ENCODE results near the gene EEF1AKMT3.
A peak's percentile ranks its signal among the peaks of the same experiment; 100 is the strongest.

EEF1AKMT3 gene

DNA sequence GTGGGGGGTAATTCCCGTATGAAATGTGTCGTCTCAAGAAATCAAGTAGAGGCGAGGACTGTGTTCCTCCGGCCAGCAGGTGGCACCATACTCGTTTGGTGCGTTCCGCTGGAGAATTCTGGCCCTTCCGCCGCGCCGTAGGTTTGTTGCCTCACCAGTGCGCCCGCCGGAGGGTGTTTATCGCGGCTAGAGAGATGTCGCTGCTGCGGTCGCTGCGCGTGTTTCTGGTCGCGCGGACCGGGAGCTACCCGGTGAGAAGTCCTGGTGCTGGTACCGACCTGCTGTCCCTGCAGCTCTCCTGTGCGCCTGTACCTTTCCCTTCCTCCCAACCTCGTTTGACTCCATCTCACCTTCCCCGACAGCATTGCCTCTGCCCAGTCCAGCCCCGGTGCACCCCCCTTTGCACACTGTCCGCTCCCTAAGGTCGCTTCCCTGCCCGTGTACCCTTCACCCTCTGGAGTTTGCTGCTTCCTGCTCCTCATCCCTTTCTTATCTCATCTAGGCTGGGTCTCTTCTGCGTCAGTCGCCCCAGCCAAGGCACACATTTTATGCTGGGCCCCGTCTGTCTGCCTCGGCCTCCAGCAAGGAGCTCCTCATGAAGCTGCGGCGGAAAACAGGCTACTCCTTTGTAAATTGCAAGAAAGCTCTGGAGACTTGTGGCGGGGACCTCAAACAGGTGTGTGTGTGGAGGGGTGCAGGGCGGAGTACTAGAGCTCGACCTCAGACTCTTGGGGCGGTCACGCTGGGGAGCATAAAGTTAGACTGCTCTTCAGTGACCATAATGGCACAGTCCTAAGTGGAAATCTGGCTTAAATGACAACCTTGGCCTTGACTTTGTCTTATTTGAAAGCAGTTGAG lies 10.4 kb downstream of the EEF1AKMT3 start, which contains the start of gene TSFM:
Gene TSFM (plus strand): TSS at position 180 of the 858 bp plus-strand sequence. CDS start 15 bp downstream, at position 195.
- peaks cover 15 to 27% of the 10 kb centered on the region in 2 donors for H3K36me3 ChIP-seq (ENCODE audit: control insufficient read depth in 2 of 2, insufficient read depth in 2 of 2, low read length in 2 of 2)
- H3K27ac ChIP-seq (ENCODE audit: low read depth in 2 of 2, low read length in 2 of 2): peak within 1 kb of the TSS; percentile 27 to 75
- H3K4me3 ChIP-seq (ENCODE audit: low read length in 2 of 2): peak within 1 kb of the TSS; percentile 94 to 99

DNA sequence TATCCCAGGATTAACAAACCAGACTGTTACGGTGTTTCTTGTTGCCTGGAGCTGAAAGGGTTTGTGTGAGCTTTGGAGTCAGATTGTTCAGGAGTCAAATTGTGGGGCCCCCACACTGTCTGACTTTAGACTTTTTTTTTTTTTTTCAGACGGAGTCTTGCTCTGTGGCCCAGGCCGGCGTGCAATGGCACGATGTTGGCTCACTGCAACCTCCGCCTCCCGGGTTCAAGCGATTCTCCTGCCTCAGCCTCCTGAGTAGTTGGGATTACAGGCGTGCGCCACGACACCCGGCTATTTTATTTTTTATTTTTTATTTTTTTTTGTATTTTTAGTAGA lies 11.0 kb downstream of the EEF1AKMT3 start:
- no peak overlapping the region for H3K27ac ChIP-seq (ENCODE audit: low read depth in 2 of 2, low read length in 2 of 2)
- H3K9me3 ChIP-seq (ENCODE audit: control insufficient read depth in 2 of 2, low read length in 2 of 2): no peaks in the 10 kb centered on the region
- H3K9ac ChIP-seq (ENCODE audit: low read depth in 1 of 2, low read length in 2 of 2): peak overlapping the region; percentile 76 to 93
- H3K27me3 ChIP-seq (ENCODE audit: control insufficient read depth in 2 of 2, insufficient read depth in 2 of 2, low read length in 2 of 2): no peaks in the 10 kb centered on the region
- H3K36me3 ChIP-seq (ENCODE audit: control insufficient read depth in 2 of 2, insufficient read depth in 2 of 2, low read length in 2 of 2): peaks cover 15 to 27% of the 10 kb centered on the region in 2 donors
- peaks cover 9 to 11% of the 10 kb centered on the region in 2 donors for H3K4me1 ChIP-seq (ENCODE audit: control insufficient read depth in 2 of 2, insufficient read depth in 2 of 2, low read length in 2 of 2)
- H3K4me3 ChIP-seq (ENCODE audit: low read length in 2 of 2): peak overlapping the region; percentile 94 to 99

More for the DNA sequence above, 10.4 kb downstream of the EEF1AKMT3 start, which contains the start of gene TSFM:
- Histone ChIP-seq H3K27me3 (ENCODE audit: control insufficient read depth in 2 of 2, insufficient read depth in 2 of 2, low read length in 2 of 2) (no peaks in the 10 kb centered on the region), H3K4me1 (ENCODE audit: control insufficient read depth in 2 of 2, insufficient read depth in 2 of 2, low read length in 2 of 2) (peaks cover 9 to 11% of the 10 kb centered on the region in 2 donors), H3K9me3 (ENCODE audit: control insufficient read depth in 2 of 2, low read length in 2 of 2) (no peaks in the 10 kb centered on the region), H3K9ac (ENCODE audit: low read depth in 1 of 2, low read length in 2 of 2) (peak within 1 kb of the TSS; percentile 76 to 93)

DNA sequence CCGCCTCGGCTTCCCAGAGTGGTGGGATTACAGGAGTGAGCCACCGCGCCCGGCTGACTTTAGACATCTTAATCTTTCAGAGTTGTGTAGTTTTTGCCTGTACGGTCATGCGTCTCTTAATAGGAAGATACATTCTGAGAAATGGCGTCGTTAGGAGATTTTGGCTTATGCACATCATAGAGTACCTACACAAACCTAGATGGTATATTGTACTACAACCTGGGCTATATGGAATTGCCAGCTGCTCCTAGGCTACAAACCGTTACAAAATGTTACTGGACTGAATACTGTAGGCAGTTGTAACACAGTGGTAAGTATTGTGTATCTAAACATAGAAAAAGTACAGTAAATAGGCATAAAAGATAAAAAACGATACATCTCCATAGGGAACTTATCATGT lies 11.4 kb downstream of the EEF1AKMT3 start:
- H3K27ac ChIP-seq (ENCODE audit: low read depth in 2 of 2, low read length in 2 of 2): no peak overlapping the region
- no peak overlapping the region for H3K4me3 ChIP-seq (ENCODE audit: low read length in 2 of 2)
- H3K36me3 ChIP-seq (ENCODE audit: control insufficient read depth in 2 of 2, insufficient read depth in 2 of 2, low read length in 2 of 2): peaks cover 15 to 32% of the 10 kb centered on the region in 2 donors
- no peaks in the 10 kb centered on the region for H3K9me3 ChIP-seq (ENCODE audit: control insufficient read depth in 2 of 2, low read length in 2 of 2)
- peaks cover 9 to 11% of the 10 kb centered on the region in 2 donors for H3K4me1 ChIP-seq (ENCODE audit: control insufficient read depth in 2 of 2, insufficient read depth in 2 of 2, low read length in 2 of 2)
- no peaks in the 10 kb centered on the region for H3K27me3 ChIP-seq (ENCODE audit: control insufficient read depth in 2 of 2, insufficient read depth in 2 of 2, low read length in 2 of 2)
- no peak overlapping the region for H3K9ac ChIP-seq (ENCODE audit: low read depth in 1 of 2, low read length in 2 of 2)

DNA sequence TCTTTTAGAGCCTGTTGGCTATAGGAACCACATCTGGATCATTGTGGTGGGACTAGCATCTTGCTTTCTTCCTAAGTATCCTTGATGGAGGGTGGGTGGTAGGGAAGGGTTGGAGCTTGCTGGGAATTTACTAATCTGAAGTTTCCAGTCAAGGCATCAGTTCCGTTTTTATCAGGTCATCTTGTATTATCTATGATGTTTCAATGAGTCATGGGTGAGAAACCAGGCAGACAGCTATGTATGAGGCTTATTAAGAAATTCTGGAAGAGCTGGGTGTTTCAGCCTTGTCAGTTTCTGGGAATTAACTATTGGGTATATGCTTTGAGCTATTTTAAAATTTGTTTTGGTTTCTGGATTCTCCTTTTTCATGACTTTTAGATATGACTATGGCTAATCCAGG lies 21.5 kb downstream of the EEF1AKMT3 start:
- H3K4me3 ChIP-seq (ENCODE audit: low read length in 2 of 2): no peak overlapping the region
- no peak overlapping the region for H3K9ac ChIP-seq (ENCODE audit: low read depth in 1 of 2, low read length in 2 of 2)
- H3K4me1 ChIP-seq (ENCODE audit: control insufficient read depth in 2 of 2, insufficient read depth in 2 of 2, low read length in 2 of 2): no peaks in the 10 kb centered on the region
- H3K36me3 ChIP-seq (ENCODE audit: control insufficient read depth in 2 of 2, insufficient read depth in 2 of 2, low read length in 2 of 2): peaks cover 32 to 45% of the 10 kb centered on the region in 2 donors
- no peaks in the 10 kb centered on the region for H3K27me3 ChIP-seq (ENCODE audit: control insufficient read depth in 2 of 2, insufficient read depth in 2 of 2, low read length in 2 of 2)
- no peak overlapping the region for H3K27ac ChIP-seq (ENCODE audit: low read depth in 2 of 2, low read length in 2 of 2)
- no peaks in the 10 kb centered on the region for H3K9me3 ChIP-seq (ENCODE audit: control insufficient read depth in 2 of 2, low read length in 2 of 2)

DNA sequence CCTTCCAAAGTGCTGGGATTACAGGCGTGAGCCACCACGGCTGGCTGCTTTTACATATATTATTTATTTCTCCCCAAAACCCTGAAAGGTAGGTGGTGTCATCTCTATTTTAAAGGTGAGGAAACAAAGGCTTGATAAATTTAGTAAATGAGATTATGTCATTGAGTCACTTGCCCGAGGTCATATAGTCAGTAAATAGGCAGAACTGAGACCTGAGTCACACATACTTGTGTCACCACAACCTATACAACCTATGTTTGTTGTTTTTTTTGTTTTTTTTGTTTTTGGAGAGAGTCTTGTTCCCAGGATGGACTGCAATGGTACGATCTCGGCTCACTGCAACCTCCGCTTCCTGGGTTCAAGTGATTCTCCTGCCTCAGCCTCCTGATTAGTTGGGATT lies 22.9 kb downstream of the EEF1AKMT3 start:
- peaks cover 40 to 57% of the 10 kb centered on the region in 2 donors for H3K36me3 ChIP-seq (ENCODE audit: control insufficient read depth in 2 of 2, insufficient read depth in 2 of 2, low read length in 2 of 2)
- no peak overlapping the region for H3K4me3 ChIP-seq (ENCODE audit: low read length in 2 of 2)

DNA sequence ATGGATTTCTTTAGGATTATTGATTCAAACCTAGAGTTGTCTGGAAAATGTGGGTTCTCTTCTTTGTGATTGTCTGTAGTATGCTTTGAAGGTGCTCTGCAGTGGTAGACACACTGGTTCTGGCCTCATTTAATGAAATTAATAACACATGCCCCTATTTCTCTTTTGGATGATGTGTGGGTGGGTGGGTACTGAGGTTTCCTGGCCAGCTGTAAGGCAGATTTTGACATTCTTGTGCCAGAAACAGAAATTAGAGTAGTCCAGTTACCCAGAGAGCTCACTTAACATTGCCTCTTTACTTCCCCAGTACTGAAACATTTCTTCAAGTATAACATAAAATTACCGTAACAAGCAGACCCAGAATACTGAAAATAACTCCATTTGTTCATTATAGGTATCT lies 24.6 kb downstream of the EEF1AKMT3 start:
- H3K9me3 ChIP-seq (ENCODE audit: control insufficient read depth in 2 of 2, low read length in 2 of 2): no peaks in the 10 kb centered on the region
- no peak overlapping the region for H3K4me3 ChIP-seq (ENCODE audit: low read length in 2 of 2)
- H3K36me3 ChIP-seq (ENCODE audit: control insufficient read depth in 2 of 2, insufficient read depth in 2 of 2, low read length in 2 of 2): peaks cover 45 to 58% of the 10 kb centered on the region in 2 donors
- H3K4me1 ChIP-seq (ENCODE audit: control insufficient read depth in 2 of 2, insufficient read depth in 2 of 2, low read length in 2 of 2): no peaks in the 10 kb centered on the region
- no peaks in the 10 kb centered on the region for H3K27me3 ChIP-seq (ENCODE audit: control insufficient read depth in 2 of 2, insufficient read depth in 2 of 2, low read length in 2 of 2)
- H3K9ac ChIP-seq (ENCODE audit: low read depth in 1 of 2, low read length in 2 of 2): no peak overlapping the region
- H3K27ac ChIP-seq (ENCODE audit: low read depth in 2 of 2, low read length in 2 of 2): no peak overlapping the region

More for the DNA sequence above, 22.9 kb downstream of the EEF1AKMT3 start:
- no peak overlapping the region for H3K9ac ChIP-seq (ENCODE audit: low read depth in 1 of 2, low read length in 2 of 2)
- H3K9me3 ChIP-seq (ENCODE audit: control insufficient read depth in 2 of 2, low read length in 2 of 2): no peaks in the 10 kb centered on the region
- H3K4me1 ChIP-seq (ENCODE audit: control insufficient read depth in 2 of 2, insufficient read depth in 2 of 2, low read length in 2 of 2): no peaks in the 10 kb centered on the region
- H3K27me3 ChIP-seq (ENCODE audit: control insufficient read depth in 2 of 2, insufficient read depth in 2 of 2, low read length in 2 of 2): no peaks in the 10 kb centered on the region
- no peak overlapping the region for H3K27ac ChIP-seq (ENCODE audit: low read depth in 2 of 2, low read length in 2 of 2)

DNA sequence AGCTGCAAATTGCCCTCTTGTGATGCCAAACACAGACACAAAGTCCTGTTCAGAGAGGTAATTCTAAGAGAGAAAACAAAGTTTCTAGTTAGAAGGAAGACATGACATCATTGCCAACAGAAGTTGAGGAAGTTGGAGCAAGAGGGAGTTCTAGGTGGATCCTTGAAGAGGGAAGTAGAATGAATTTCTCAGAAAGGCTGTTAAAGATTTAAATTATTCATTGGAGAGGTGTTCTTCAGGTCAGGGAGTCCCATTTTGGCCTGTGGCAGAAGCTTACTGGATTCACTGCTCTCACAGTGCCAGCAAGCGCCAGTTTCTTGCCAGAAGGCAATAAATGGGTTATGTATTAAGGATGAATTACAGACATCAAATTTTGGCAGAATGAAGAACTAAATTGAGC lies 25.5 kb downstream of the EEF1AKMT3 start:
- H3K4me1 ChIP-seq (ENCODE audit: control insufficient read depth in 2 of 2, insufficient read depth in 2 of 2, low read length in 2 of 2): no peaks in the 10 kb centered on the region
- H3K36me3 ChIP-seq (ENCODE audit: control insufficient read depth in 2 of 2, insufficient read depth in 2 of 2, low read length in 2 of 2): peaks cover 48 to 59% of the 10 kb centered on the region in 2 donors
- H3K27ac ChIP-seq (ENCODE audit: low read depth in 2 of 2, low read length in 2 of 2): no peak overlapping the region
- no peak overlapping the region for H3K4me3 ChIP-seq (ENCODE audit: low read length in 2 of 2)
- H3K27me3 ChIP-seq (ENCODE audit: control insufficient read depth in 2 of 2, insufficient read depth in 2 of 2, low read length in 2 of 2): no peaks in the 10 kb centered on the region
- no peaks in the 10 kb centered on the region for H3K9me3 ChIP-seq (ENCODE audit: control insufficient read depth in 2 of 2, low read length in 2 of 2)
- H3K9ac ChIP-seq (ENCODE audit: low read depth in 1 of 2, low read length in 2 of 2): no peak overlapping the region

DNA sequence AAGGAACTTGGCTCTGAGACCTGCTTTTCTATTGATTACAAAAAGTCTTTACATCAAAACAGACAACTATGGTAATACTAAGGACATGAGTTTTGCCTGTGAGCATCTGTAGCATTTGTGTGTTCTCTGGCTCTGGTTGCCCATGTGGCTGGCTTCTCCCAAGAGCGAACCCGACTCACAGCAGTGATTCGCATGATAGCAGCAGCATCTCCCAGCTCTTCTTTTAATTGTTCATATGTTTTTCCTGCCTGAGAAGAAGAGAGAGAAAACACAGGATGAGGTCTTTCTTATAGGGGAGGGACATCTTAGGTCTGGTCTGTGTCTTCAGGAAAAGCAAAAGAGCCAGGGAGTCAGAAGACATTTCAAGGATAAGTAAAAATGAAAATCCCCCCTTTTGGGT lies 28.6 kb downstream of the EEF1AKMT3 start:
- H3K36me3 ChIP-seq (ENCODE audit: control insufficient read depth in 2 of 2, insufficient read depth in 2 of 2, low read length in 2 of 2): peaks cover 41 to 45% of the 10 kb centered on the region in 2 donors
- H3K27ac ChIP-seq (ENCODE audit: low read depth in 2 of 2, low read length in 2 of 2): no peak overlapping the region
- H3K4me1 ChIP-seq (ENCODE audit: control insufficient read depth in 2 of 2, insufficient read depth in 2 of 2, low read length in 2 of 2): no peaks in the 10 kb centered on the region
- H3K9ac ChIP-seq (ENCODE audit: low read depth in 1 of 2, low read length in 2 of 2): no peak overlapping the region
- no peaks in the 10 kb centered on the region for H3K9me3 ChIP-seq (ENCODE audit: control insufficient read depth in 2 of 2, low read length in 2 of 2)
- no peak overlapping the region for H3K4me3 ChIP-seq (ENCODE audit: low read length in 2 of 2)
- no peaks in the 10 kb centered on the region for H3K27me3 ChIP-seq (ENCODE audit: control insufficient read depth in 2 of 2, insufficient read depth in 2 of 2, low read length in 2 of 2)

DNA sequence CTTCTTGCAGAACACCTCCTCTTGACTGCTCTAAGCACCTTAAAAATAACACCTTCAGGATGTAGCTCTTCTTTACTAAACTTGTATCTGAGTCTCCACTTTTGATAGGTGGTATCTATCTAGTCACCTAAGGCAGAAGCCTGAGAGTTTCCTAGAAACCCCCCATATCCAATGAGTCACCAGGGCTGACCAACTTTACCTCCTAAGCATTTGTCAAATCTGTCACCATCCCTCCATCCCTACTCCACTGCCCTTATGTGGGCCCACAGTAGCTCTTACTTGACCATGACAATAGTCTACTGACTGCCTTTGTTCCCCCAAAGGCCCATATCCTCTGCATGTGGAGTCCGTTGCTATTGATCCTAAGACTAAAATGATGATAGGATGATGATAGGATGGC lies 30.2 kb downstream of the EEF1AKMT3 start:
- no peaks in the 10 kb centered on the region for H3K9me3 ChIP-seq (ENCODE audit: control insufficient read depth in 2 of 2, low read length in 2 of 2)
- H3K36me3 ChIP-seq (ENCODE audit: control insufficient read depth in 2 of 2, insufficient read depth in 2 of 2, low read length in 2 of 2): peaks cover 41 to 50% of the 10 kb centered on the region in 2 donors
- no peaks in the 10 kb centered on the region for H3K27me3 ChIP-seq (ENCODE audit: control insufficient read depth in 2 of 2, insufficient read depth in 2 of 2, low read length in 2 of 2)
- H3K4me3 ChIP-seq (ENCODE audit: low read length in 2 of 2): no peak overlapping the region
- no peak overlapping the region for H3K9ac ChIP-seq (ENCODE audit: low read depth in 1 of 2, low read length in 2 of 2)
- H3K4me1 ChIP-seq (ENCODE audit: control insufficient read depth in 2 of 2, insufficient read depth in 2 of 2, low read length in 2 of 2): no peaks in the 10 kb centered on the region
- H3K27ac ChIP-seq (ENCODE audit: low read depth in 2 of 2, low read length in 2 of 2): no peak overlapping the region

DNA sequence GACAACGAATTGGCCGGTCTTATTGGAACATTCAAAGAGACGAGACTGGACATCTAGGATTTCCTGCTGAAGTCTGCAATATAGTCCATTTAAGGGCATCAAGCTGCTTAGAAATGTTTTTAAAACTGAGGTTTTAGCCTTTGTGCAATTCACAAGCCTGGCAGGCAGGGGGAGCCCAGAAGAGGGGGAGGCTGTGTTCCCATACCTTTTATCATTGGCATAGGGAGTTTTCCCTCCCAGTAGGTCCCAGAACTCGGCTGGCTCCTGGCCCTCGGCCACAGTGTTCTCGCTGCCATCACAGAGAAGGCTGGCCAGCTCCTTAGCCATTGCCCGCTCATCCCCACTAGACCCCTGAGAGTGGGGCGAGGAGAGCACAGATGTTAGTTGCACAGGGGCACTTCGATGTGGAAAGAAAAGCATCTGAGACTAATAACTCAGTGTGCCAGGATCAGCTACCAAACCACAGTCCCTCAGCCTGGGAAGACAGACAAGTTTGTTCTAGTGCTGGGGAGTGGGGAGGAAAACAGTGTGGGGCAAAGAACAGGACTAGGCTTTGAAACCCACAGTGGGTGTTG lies 31.0 kb downstream of the EEF1AKMT3 start:
- no peak overlapping the region for H3K27ac ChIP-seq (ENCODE audit: low read depth in 2 of 2, low read length in 2 of 2)
- no peak overlapping the region for H3K9ac ChIP-seq (ENCODE audit: low read depth in 1 of 2, low read length in 2 of 2)
- H3K27me3 ChIP-seq (ENCODE audit: control insufficient read depth in 2 of 2, insufficient read depth in 2 of 2, low read length in 2 of 2): no peaks in the 10 kb centered on the region
- no peak overlapping the region for H3K4me3 ChIP-seq (ENCODE audit: low read length in 2 of 2)
- H3K9me3 ChIP-seq (ENCODE audit: control insufficient read depth in 2 of 2, low read length in 2 of 2): no peaks in the 10 kb centered on the region
- peaks cover 41 to 58% of the 10 kb centered on the region in 2 donors for H3K36me3 ChIP-seq (ENCODE audit: control insufficient read depth in 2 of 2, insufficient read depth in 2 of 2, low read length in 2 of 2)
- H3K4me1 ChIP-seq (ENCODE audit: control insufficient read depth in 2 of 2, insufficient read depth in 2 of 2, low read length in 2 of 2): no peaks in the 10 kb centered on the region
